SK-N-SH treated with all-trans-retinoic acid at 6 μM for 48 hours (cell line): ENCODE measurements around the gene VILL.

Source experiments
- ATAC-seq: fragments of 200-7000 bp; cut with Tn5 transposase; 3 replicates; pipeline ENCODE4 v1.9.1; 2020; ENCODE audit warnings: mild to moderate bottlenecking, moderate library complexity
- ARNTL ChIP-seq: fragments of 450-650 bp; formaldehyde crosslinking; IDR thresholded peaks from 2 replicates; pipeline ENCODE4 v1.5.0; 2020; ENCODE audit warnings: low read depth, mild to moderate bottlenecking, moderate library complexity, borderline replicate concordance
- CSDC2 ChIP-seq: fragments of 250-450 bp; sonication (Bioruptor Pico); IDR thresholded peaks from 2 replicates; pipeline ENCODE4 v1.5.0; 2020; ENCODE audit warnings: mild to moderate bottlenecking, moderate library complexity
- ESRRG ChIP-seq: fragments of 250-450 bp; sonication (Bioruptor Pico); IDR thresholded peaks from 2 replicates; pipeline ENCODE4 v1.6.1; 2021; ENCODE audit warnings: mild to moderate bottlenecking
- GLIS3 ChIP-seq: fragments of 250-450 bp; sonication (Bioruptor Pico); IDR thresholded peaks from 2 replicates; pipeline ENCODE4 v1.5.0; 2020; ENCODE audit warnings: mild to moderate bottlenecking, moderate library complexity
- ISL1 ChIP-seq: fragments of 250-450 bp; sonication (Bioruptor Pico); IDR thresholded peaks from 2 replicates; pipeline ENCODE4 v2.1.2; 2022; ENCODE audit warnings: mild to moderate bottlenecking, moderate library complexity
- OSR1 ChIP-seq: fragments of 250-450 bp; sonication (Bioruptor Pico); IDR thresholded peaks from 2 replicates; pipeline ENCODE4 v1.8.0; 2022; ENCODE audit warnings: moderate library complexity, mild to moderate bottlenecking, inconsistent platforms
- PPARA ChIP-seq: fragments of 250-450 bp; sonication (Bioruptor Pico); IDR thresholded peaks from 2 replicates; pipeline ENCODE4 v1.5.0; 2020; ENCODE audit warnings: mild to moderate bottlenecking, borderline replicate concordance
- RARB ChIP-seq: fragments of 250-450 bp; sonication (Bioruptor Pico); IDR thresholded peaks from 2 replicates; pipeline ENCODE4 v1.8.0; 2021; ENCODE audit warnings: mild to moderate bottlenecking, moderate library complexity
- SNAI2 ChIP-seq: fragments of 250-450 bp; sonication (Bioruptor Pico); IDR thresholded peaks from 2 replicates; pipeline ENCODE4 v1.5.0; 2020; ENCODE audit warnings: mild to moderate bottlenecking, moderate library complexity
- TCF4 ChIP-seq: fragments of 250-450 bp; sonication (Bioruptor Pico); IDR thresholded peaks from 2 replicates; pipeline ENCODE4 v1.8.0; 2021; ENCODE audit warnings: mild to moderate bottlenecking, moderate library complexity, borderline replicate concordance
- TOX ChIP-seq: fragments of 250-450 bp; sonication (Bioruptor Pico); IDR thresholded peaks from 2 replicates; pipeline ENCODE4 v1.8.0; 2021; ENCODE audit warnings: mild to moderate bottlenecking, moderate library complexity, borderline replicate concordance
- ZC3H10 ChIP-seq: fragments of 250-450 bp; sonication (Bioruptor Pico); IDR thresholded peaks from 2 replicates; pipeline ENCODE4 v1.5.1; 2021; ENCODE audit warnings: mild to moderate bottlenecking, moderate library complexity
- ZNF70 ChIP-seq: fragments of 450-650 bp; formaldehyde crosslinking; IDR thresholded peaks from 2 replicates; pipeline ENCODE4 v1.5.0; 2020; ENCODE audit warnings: mild to moderate bottlenecking, moderate library complexity
- ZNF8 ChIP-seq: fragments of 450-650 bp; formaldehyde crosslinking; IDR thresholded peaks from 2 replicates; pipeline ENCODE4 v1.5.0; 2020; ENCODE audit warnings: mild to moderate bottlenecking, moderate library complexity
- TF ChIP-seq, protein P1 (sequence below): fragments of 250-450 bp; sonication (Bioruptor Pico); IDR thresholded peaks from 2 replicates; pipeline ENCODE4 v1.5.1; 2021; ENCODE audit warnings: mild to moderate bottlenecking, moderate library complexity
- TF ChIP-seq, protein P2 (sequence below): fragments of 250-450 bp; sonication (Bioruptor Pico); IDR thresholded peaks from 2 replicates; pipeline ENCODE4 v1.5.1; 2020; ENCODE audit warnings: low read depth, mild to moderate bottlenecking, moderate library complexity
- TF ChIP-seq, protein P3 (sequence below): fragments of 250-450 bp; sonication (Bioruptor Pico); IDR thresholded peaks from 2 replicates; pipeline ENCODE4 v1.8.0; 2020; ENCODE audit warnings: mild to moderate bottlenecking, moderate library complexity, borderline replicate concordance
- TF ChIP-seq, protein P4 (sequence below): fragments of 250-450 bp; sonication (Bioruptor Pico); IDR thresholded peaks from 2 replicates; pipeline ENCODE4 v1.5.0; 2020; ENCODE audit warnings: mild to moderate bottlenecking, moderate library complexity

VILL gene

DNA sequence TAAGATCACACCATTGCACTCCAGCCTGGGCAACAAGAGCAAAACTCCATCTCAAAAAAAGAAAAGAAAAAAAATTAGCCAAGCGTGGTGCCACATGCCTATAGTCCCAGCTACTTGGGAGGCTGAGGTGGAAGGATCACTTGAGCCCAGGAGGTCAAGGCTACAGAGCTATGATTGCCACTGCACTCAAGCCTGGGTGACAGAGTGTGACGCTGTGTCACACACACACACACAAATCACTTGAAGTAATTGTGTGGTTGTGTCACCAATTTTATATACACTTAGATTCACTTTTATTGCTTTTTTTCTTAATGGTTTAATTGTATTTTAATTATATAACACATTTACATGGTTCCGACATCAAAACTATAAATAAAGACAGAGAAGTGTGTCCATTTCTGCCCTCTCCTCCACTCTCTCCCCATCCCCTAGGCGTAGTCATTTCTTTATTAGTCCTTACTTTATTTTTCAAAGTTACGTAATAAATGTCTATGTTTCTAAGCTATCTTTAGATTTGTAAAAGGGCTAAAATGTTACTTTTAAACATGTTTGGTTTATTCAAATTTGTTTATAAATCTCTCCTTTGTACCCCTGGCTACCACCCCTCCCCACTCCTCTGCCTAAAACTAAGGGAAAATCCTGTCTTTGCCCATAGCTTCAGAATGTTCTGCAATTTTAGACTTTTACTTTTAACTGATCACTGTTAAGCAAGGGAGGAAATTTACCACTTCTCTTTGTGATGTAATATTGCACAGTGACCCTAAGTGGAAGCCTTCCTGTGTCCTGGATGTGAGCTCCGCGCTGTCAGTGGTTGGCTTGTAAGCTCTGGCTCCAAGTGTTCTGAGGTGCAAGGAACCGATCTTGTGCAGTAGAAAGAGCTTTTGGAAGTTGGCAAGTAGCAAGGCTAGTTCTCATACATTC lies 10.8 kb upstream of the VILL start (continued):
- TF ChIP-seq, protein P1, sequence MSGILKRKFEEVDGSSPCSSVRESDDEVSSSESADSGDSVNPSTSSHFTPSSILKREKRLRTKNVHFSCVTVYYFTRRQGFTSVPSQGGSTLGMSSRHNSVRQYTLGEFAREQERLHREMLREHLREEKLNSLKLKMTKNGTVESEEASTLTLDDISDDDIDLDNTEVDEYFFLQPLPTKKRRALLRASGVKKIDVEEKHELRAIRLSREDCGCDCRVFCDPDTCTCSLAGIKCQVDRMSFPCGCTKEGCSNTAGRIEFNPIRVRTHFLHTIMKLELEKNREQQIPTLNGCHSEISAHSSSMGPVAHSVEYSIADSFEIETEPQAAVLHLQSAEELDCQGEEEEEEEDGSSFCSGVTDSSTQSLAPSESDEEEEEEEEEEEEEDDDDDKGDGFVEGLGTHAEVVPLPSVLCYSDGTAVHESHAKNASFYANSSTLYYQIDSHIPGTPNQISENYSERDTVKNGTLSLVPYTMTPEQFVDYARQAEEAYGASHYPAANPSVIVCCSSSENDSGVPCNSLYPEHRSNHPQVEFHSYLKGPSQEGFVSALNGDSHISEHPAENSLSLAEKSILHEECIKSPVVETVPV: no peak
- TF ChIP-seq, protein P2, sequence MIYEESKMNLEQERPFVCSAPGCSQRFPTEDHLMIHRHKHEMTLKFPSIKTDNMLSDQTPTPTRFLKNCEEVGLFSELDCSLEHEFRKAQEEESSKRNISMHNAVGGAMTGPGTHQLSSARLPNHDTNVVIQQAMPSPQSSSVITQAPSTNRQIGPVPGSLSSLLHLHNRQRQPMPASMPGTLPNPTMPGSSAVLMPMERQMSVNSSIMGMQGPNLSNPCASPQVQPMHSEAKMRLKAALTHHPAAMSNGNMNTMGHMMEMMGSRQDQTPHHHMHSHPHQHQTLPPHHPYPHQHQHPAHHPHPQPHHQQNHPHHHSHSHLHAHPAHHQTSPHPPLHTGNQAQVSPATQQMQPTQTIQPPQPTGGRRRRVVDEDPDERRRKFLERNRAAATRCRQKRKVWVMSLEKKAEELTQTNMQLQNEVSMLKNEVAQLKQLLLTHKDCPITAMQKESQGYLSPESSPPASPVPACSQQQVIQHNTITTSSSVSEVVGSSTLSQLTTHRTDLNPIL (CRISPR knock-in tag): no peak
- TF ChIP-seq ESRRG (CRISPR knock-in tag) (no peak), TCF4 (CRISPR knock-in tag) (no peak), OSR1 (CRISPR knock-in tag) (no peak)

DNA sequence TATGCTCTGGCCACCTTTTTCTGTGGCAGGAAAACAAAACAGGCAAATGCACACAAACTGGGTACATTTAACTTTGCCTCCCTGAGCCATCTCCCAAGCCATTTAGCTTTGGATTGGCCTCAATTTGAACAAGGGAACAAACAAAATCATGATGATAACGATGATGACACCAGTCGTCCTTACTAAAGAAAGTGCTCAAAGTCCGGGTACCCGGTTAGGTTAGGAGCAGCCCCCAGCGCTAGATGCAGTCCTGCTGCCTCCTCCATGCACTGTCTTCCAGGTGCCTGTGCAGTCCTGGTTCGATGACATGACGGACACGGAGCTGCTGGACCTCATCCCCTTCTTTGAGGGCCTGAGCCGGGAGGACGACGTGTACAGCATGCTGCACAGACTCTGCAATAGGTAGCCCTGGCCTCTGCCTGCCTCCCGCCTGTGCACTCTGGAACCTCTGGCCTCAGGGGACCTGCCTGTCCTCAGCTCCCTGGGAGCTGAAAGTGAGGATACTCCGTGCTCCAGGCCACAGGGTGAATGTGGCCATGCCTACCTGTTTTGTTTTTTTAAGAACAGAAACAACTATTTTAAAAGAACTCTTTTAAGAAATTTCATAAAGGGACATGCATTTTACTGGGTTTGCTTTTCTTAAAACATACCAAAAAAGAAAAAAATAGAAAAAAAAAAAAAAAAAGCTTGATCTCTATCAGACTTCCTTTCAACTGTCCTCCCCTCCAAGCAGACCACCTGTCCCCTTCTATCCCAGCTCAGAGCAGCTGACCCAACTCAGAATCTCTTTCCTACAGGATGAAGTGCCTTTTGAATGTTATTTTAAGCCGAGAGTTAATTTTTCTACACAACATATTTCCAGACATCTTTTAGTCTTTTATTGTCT lies 9.9 kb upstream of the VILL start:
- no peak for ATAC-seq
- TF ChIP-seq RARB (CRISPR knock-in tag) (no peak), CSDC2 (CRISPR knock-in tag) (no peak), ARNTL (CRISPR knock-in tag) (no peak), ZNF8 (no peak), TCF4 (CRISPR knock-in tag) (no peak)
- TF ChIP-seq, protein P3, sequence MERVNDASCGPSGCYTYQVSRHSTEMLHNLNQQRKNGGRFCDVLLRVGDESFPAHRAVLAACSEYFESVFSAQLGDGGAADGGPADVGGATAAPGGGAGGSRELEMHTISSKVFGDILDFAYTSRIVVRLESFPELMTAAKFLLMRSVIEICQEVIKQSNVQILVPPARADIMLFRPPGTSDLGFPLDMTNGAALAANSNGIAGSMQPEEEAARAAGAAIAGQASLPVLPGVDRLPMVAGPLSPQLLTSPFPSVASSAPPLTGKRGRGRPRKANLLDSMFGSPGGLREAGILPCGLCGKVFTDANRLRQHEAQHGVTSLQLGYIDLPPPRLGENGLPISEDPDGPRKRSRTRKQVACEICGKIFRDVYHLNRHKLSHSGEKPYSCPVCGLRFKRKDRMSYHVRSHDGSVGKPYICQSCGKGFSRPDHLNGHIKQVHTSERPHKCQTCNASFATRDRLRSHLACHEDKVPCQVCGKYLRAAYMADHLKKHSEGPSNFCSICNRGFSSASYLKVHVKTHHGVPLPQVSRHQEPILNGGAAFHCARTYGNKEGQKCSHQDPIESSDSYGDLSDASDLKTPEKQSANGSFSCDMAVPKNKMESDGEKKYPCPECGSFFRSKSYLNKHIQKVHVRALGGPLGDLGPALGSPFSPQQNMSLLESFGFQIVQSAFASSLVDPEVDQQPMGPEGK (CRISPR knock-in tag): no peak
- TF ChIP-seq, protein P2 (CRISPR knock-in tag): no peak

DNA sequence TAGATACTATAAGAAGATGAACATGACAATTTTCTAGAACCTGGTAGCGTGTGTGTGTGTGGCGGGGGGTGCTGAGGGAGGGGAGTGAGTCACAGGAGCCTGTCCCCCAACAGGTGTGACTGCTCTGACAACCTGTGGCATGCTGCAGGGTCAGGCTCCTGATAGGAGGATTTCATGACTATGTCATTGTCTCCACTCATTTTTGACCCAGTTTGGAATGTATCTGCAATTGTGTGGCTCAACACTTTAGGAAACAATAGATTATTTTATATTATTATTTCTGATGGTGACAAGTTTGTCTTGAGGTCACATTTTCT lies 9.3 kb upstream of the VILL start:
- TF ChIP-seq ESRRG (CRISPR knock-in tag): no peak
- TF ChIP-seq TOX (CRISPR knock-in tag): no peak
- TF ChIP-seq CSDC2 (CRISPR knock-in tag): no peak
- TF ChIP-seq ZC3H10 (CRISPR knock-in tag): no peak
- TF ChIP-seq GLIS3: no peak
- TF ChIP-seq, protein P4, sequence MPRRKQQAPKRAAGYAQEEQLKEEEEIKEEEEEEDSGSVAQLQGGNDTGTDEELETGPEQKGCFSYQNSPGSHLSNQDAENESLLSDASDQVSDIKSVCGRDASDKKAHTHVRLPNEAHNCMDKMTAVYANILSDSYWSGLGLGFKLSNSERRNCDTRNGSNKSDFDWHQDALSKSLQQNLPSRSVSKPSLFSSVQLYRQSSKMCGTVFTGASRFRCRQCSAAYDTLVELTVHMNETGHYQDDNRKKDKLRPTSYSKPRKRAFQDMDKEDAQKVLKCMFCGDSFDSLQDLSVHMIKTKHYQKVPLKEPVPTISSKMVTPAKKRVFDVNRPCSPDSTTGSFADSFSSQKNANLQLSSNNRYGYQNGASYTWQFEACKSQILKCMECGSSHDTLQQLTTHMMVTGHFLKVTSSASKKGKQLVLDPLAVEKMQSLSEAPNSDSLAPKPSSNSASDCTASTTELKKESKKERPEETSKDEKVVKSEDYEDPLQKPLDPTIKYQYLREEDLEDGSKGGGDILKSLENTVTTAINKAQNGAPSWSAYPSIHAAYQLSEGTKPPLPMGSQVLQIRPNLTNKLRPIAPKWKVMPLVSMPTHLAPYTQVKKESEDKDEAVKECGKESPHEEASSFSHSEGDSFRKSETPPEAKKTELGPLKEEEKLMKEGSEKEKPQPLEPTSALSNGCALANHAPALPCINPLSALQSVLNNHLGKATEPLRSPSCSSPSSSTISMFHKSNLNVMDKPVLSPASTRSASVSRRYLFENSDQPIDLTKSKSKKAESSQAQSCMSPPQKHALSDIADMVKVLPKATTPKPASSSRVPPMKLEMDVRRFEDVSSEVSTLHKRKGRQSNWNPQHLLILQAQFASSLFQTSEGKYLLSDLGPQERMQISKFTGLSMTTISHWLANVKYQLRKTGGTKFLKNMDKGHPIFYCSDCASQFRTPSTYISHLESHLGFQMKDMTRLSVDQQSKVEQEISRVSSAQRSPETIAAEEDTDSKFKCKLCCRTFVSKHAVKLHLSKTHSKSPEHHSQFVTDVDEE (CRISPR knock-in tag): no peak
- no peak for TF ChIP-seq SNAI2 (CRISPR knock-in tag)
- no peak for TF ChIP-seq RARB (CRISPR knock-in tag)
- TF ChIP-seq PPARA (CRISPR knock-in tag): no peak
- TF ChIP-seq, protein P3 (CRISPR knock-in tag): no peak
- no peak for TF ChIP-seq OSR1 (CRISPR knock-in tag)
- TF ChIP-seq TCF4 (CRISPR knock-in tag): no peak
- no peak for TF ChIP-seq ARNTL (CRISPR knock-in tag)
- TF ChIP-seq ZNF70: no peak
- TF ChIP-seq ISL1 (CRISPR knock-in tag): no peak
- no peak for ATAC-seq
